HuH-7 (cell line): ENCODE results near the gene ADGRG1.

Experiments used
- DNase-seq: peaks from one replicate; pipeline ENCODE4 v3.0.0; 2011; ENCODE audit warnings: low spot score

The ADGRG1 gene

GRCh38 chr16:57648581-57649442 is 20.4 kb downstream of the ADGRG1 start:
- peak; percentile 95 for DNase-seq

- no peak for DNase-seq
Measured at GRCh38 chr16:57649443-57649751, 21.0 kb downstream of the ADGRG1 start.

DNA sequence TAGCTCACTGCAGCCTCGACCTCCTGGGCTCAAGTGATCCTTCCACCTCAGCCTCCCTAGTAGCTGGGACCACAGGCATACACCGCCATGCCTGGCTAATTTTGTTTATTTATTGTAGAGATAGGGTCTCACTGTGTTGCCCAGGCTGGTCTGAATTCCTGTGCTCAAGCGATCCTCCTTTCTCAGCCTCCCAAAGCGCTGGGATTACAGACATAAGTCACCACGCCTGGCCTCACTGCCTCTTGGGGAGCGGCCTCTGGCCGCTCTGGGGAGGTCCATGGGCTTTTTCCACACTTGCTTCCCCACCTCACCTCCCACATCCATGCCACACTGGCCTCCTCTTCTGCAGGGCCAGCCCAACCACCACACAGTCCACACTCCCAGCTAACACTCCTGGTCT is 21.4 kb downstream of the ADGRG1 start:
- no peak for DNase-seq

DNA sequence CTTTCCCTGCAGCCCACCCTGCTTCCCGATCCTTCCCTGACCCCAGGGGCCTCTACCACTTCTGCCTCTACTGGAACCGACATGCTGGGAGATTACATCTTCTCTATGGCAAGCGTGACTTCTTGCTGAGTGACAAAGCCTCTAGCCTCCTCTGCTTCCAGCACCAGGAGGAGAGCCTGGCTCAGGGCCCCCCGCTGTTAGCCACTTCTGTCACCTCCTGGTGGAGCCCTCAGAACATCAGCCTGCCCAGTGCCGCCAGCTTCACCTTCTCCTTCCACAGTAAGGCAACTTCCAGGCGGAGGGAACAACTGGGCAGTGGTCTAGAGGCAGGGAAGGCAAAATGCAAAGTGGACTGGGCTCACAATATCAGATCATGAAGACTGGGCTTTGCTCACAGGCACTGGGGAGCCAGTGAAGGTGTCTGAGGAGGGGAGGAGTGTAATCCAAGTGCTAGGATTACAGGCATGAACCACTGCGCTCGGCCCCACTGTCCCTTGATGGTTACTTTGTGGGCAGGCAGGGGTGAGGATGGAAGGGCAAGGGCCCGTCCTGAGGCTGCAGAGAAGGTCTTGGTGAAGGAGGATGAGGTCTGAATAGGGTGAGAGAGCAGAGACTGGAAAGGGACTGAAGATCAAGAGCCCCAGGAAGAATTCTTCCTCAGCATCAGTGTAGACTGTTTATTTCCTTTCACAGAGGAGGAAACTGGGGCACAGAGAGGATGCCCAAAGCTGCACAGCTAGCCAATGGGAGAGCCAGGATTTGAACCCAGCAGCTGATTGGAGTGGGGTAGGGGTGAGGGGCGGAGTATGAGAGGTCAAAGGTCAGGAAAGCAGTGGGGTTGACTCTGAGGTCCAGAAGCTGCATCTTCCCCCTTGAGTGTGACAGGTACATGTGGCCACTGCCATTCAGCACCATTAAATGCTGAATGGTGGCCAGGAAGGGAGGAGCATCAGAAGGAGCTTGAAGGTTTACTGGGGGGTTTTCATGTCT is 23.2 kb downstream of the ADGRG1 start:
- no peak for DNase-seq

DNA sequence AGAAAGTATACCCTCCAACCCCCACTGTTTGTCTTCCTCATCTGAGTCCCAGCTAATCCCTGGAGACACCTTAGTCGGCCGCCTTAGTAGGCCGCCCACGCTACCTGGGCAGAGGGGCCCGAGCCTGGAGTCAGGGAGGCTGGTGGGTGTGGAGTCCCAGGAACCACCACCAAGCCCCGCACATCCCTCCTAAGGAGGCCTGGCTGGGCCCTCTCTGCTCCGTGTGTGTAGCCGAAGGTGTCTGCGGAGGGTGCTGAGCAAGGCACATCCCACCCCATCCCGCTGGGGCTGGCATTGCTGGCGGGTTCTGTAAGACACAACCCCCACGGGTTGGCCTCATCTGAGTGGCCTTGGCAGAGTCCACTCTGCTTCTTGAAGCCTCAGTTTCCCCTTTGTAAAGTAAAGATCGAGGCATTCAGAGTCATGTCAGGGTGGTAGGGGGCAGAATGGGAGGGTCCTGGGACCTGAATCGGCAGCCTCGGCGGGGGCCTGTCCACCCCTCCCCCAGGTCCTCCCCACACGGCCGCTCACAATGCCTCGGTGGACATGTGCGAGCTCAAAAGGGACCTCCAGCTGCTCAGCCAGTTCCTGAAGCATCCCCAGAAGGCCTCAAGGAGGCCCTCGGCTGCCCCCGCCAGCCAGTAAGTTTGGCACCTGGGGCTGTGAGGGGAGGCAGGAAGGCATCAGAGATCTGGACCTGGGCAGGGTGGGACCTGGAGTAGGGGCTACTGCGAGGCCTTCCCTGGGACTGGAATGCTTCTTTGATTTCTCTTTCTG is 24.5 kb downstream of the ADGRG1 start:
- no peak for DNase-seq

DNA sequence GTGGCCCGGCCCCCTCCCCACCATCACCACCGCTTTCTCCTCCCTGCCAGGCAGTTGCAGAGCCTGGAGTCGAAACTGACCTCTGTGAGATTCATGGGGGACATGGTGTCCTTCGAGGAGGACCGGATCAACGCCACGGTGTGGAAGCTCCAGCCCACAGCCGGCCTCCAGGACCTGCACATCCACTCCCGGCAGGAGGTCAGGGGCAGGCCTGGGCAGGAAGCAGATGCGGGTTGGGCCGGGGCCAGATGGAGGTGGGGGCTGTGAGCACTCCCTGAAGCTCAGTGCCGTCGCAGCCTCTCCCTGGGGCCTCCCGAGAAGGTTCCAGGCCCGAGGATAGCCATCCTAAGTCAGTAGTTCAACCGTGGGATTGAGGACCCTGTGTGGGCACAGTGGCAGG is 25.5 kb downstream of the ADGRG1 start:
- no peak for DNase-seq

GRCh38 chr16:57656342-57656955 is 28.0 kb downstream of the ADGRG1 start:
- no peak for DNase-seq

- DNase-seq: no peak
Measured at GRCh38 chr16:57657228-57657627, 28.8 kb downstream of the ADGRG1 start.

GRCh38 chr16:57658130-57658877 is 29.9 kb downstream of the ADGRG1 start:
- DNase-seq: no peak

DNA sequence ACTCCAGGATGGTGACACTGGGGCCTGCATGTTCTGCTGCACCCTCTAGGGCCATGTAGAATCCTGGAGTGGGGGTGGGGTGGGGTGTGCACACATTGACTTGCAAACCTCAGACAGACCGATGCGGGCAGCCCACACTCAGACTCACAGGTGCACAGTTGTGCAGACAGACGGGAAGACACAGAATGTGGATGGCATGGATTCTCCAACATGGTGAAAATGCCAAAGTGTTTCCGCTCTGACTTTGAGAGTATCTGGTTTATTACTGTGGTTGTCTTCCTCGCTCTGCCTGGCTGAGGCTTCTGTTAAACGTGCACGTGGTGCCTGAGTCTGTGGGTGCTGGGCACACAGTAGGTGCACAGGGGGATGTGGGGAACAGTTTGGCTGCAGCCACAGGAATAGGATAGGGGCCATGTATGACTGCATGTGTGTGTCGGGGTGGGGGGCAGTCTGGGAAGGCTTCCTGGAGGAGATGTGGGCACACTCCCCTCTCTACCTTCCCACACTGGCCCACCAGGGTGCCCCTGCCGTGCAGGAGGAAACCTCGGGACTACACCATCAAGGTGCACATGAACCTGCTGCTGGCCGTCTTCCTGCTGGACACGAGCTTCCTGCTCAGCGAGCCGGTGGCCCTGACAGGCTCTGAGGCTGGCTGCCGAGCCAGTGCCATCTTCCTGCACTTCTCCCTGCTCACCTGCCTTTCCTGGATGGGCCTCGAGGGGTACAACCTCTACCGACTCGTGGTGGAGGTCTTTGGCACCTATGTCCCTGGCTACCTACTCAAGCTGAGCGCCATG is 30.6 kb downstream of the ADGRG1 start:
- no peak for DNase-seq

GRCh38 chr16:57660715-57661463 is 32.5 kb downstream of the ADGRG1 start:
- peak; percentile 49 for DNase-seq

DNA sequence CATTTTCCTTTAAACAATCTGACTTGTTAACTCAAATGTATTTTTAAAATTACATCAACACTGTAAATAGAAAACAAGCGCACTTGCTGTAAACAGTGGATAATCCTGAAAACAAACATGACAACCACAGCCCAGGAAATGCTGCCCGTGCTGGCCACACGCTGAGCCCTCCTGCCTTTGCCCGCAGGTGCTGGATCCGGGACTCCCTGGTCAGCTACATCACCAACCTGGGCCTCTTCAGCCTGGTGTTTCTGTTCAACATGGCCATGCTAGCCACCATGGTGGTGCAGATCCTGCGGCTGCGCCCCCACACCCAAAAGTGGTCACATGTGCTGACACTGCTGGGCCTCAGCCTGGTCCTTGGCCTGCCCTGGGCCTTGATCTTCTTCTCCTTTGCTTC is 33.1 kb downstream of the ADGRG1 start:
- no peak for DNase-seq

DNA sequence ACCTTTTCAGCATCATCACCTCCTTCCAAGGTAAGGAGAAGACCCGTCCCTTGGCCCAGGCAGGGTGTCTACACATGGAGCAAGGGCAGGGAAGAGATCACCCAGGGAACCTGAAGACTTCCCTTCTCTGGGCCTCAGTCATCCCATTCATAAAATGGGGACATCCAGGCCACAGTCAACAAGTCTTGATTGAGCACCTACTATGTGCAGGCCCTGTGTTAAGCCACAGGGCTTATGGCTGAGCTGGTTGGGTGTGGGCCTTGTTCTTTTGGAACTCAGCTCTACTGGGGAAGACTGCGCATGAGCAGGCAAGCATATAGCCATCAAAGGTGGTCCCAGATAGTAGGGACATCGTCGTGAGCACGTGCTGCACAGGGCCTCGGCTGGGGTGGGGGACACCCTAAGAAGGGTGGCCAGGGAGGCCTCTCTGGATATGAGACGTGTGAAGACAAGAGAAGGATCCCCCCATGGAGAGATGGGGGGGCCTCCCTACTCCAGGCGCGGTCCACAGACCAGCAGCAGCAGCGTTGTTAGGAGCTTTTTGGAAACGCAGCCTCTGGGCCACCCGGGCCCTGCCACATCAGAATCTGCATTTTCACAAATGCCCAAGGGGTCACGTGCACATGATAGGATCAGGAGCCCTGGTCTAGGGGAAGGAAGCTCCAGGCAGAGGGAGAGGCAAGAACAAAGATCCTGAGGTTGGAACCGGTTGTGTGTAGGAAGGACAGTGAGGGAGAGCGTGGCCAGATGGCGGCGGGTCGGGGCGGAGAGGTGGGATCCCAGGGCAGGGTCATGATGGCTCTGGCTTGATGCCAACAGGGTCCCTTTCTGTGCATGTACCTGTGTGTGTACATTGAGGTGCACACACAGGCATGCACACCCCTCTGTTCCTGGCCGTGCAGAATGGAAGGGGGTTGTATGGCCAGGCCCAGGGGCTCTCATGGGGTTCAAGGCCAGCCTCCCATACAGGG is 33.8 kb downstream of the ADGRG1 start:
- DNase-seq: no peak

DNA sequence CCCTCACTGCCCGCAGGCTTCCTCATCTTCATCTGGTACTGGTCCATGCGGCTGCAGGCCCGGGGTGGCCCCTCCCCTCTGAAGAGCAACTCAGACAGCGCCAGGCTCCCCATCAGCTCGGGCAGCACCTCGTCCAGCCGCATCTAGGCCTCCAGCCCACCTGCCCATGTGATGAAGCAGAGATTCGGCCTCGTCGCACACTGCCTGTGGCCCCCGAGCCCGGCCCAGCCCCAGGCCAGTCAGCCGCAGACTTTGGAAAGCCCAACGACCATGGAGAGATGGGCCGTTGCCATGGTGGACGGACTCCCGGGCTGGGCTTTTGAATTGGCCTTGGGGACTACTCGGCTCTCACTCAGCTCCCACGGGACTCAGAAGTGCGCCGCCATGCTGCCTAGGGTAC is 35.0 kb downstream of the ADGRG1 start:
- DNase-seq: no peak

DNA sequence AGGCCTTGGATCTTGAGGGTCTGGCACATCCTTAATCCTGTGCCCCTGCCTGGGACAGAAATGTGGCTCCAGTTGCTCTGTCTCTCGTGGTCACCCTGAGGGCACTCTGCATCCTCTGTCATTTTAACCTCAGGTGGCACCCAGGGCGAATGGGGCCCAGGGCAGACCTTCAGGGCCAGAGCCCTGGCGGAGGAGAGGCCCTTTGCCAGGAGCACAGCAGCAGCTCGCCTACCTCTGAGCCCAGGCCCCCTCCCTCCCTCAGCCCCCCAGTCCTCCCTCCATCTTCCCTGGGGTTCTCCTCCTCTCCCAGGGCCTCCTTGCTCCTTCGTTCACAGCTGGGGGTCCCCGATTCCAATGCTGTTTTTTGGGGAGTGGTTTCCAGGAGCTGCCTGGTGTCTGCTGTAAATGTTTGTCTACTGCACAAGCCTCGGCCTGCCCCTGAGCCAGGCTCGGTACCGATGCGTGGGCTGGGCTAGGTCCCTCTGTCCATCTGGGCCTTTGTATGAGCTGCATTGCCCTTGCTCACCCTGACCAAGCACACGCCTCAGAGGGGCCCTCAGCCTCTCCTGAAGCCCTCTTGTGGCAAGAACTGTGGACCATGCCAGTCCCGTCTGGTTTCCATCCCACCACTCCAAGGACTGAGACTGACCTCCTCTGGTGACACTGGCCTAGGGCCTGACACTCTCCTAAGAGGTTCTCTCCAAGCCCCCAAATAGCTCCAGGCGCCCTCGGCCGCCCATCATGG is 35.7 kb downstream of the ADGRG1 start:
- DNase-seq: peak; percentile 34

- no peak for DNase-seq
Measured at GRCh38 chr16:57664662-57665025, 36.2 kb downstream of the ADGRG1 start.

DNA sequence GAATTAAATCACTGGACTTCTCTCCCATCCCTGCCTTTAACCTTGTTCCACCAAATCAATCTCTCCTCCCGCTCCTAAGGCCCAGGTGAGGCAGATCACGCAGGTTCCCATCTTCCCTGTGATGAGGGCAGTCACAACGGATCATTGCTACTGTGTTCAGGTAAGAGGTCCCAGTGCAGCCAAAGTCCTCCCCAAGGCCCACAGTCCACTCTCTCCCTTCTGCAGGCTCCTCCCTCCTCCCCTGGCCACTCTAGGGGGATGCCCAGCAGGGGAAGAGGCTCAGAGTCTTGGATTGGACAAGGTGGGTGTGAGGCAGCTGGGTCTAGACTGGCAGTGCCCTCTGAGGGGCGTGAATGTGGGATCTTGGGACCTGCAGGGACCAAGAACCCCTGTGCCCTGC is 37.1 kb downstream of the ADGRG1 start:
- DNase-seq: no peak
